Activated CD4-positive, alpha-beta memory T cell treated with anti-CD3 and anti-CD28 coated beads, Interleukin-2, amount 10 ng/mL, durations not matched to agents 7 days and 5 days (primary cell): ENCODE measurements around the gene VPS72. TPM values are rescaled to one million over a fixed set of nuclear protein-coding genes. Genes with fewer than 3 reads are reported as not detected.
A peak's percentile ranks its signal among the peaks of the same experiment; 100 is the strongest.

Experiments
- CTCF ChIA-PET: fragments of 350-600 bp; sonication (Branson Sonifier 250); formaldehyde crosslinking; loops from one replicate; lab custom pipeline; 2021; ENCODE audit warnings: antibody characterized with exemption, inconsistent platforms; lab: Charles Lee
- POLR2A ChIA-PET: fragments of 350-600 bp; sonication (Branson Sonifier 250); formaldehyde crosslinking; loops from one replicate; lab custom pipeline; 2021; ENCODE audit warnings: antibody characterized with exemption; lab: Charles Lee
- DNase-seq: peaks from one replicate; pipeline ENCODE4 v3.0.0-alpha.2; 2020
- H3K27ac Mint-ChIP-seq: one replicate; pipeline ENCODE4 v1.8.0; 2021; ENCODE audit warnings: mild to moderate bottlenecking, mixed read lengths
- H3K27me3 Mint-ChIP-seq: one replicate; pipeline ENCODE4 v1.8.0; 2021; ENCODE audit warnings: mixed read lengths
- H3K36me3 Mint-ChIP-seq: one replicate; pipeline ENCODE4 v1.8.0; 2021; ENCODE audit warnings: low read depth, mixed read lengths
- H3K4me1 Mint-ChIP-seq: one replicate; pipeline ENCODE4 v1.8.0; 2021; ENCODE audit warnings: mixed read lengths
- H3K4me3 Mint-ChIP-seq: one replicate; pipeline ENCODE4 v1.8.0; 2021; ENCODE audit warnings: mild to moderate bottlenecking, mixed read lengths
- H3K9me3 Mint-ChIP-seq: one replicate; pipeline ENCODE4 v1.8.0; 2021; ENCODE audit warnings: mixed read lengths
- total RNA-seq, 2 experiments: library from RNA; stranded (reverse); gene quantifications; one replicate each; pipeline ENCODE4 v1.2.3, GENCODE V29; 2021

VPS72 gene
- total RNA-seq, 2 experiments from 2014 or later = 76.1 to 78.8 TPM

DNA sequence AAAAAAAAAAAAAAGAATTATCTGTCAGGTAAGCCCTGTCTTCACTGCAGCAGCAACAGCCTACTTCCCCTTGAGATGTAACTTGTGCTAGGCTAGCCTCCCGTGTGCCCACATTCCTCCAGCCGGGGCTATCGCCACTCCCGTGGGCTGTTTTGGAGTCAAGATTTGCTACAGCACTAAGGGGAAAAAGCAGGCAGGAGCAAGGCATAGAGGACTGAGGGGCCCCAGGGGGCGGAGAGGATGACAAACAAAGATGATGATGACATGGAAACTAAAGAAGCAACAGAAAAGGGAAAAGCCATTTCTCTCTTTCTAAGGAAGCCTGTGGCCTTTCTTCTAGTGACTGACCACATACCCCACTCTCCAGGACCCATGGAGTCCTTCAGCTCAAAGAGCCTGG is 31.7 kb downstream of the VPS72 start:
- H3K4me3 Mint-ChIP-seq = peak overlapping the region; percentile 98
- no peak for DNase-seq
- H3K4me1 Mint-ChIP-seq = peaks cover 62% of the 10 kb centered on the region
- ChIA-PET POLR2A (interaction anchor here (0.8 to 5.1 kb wide), 8 partner anchors 8 to 123 kb away, joined by 3 to 65 read pairs (median 10); partner anchors contain the start of genes C1orf56, CDC42SE1, GABPB2 and LYSMD1), CTCF (interaction anchor here (3.3 to 9.4 kb wide), 4 partner anchors 10 to 133 kb away, joined by 18 to 267 read pairs (median 36); partner anchors contain the start of gene GABPB2)
- no peaks in the 10 kb centered on the region for H3K27me3 Mint-ChIP-seq
- H3K27ac Mint-ChIP-seq = peak overlapping the region; percentile 96
- H3K36me3 Mint-ChIP-seq = peaks cover 53% of the 10 kb centered on the region
- no peaks in the 10 kb centered on the region for H3K9me3 Mint-ChIP-seq

DNA sequence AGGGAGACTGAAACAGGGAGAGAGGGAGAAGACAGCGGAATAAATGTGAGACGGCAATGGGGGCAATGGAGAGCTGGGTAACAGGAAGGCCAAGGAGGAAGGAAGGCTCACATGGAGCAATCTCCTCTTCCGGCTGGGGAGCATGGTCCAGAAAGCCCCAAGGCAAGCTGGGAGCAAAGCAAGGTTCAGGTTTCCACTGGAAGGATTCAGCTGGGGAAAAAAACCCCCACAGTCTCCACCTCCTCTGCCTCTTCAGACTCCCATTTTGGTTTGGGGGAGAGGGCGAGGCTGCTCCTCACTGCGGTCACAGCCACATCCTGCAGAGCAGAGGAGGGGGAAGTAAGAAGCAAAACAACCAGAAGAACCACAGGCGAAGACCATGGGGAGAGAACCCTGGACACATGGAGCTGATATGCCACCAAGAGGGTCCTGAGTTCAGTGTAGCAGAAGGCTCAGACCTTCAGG is 32.9 kb downstream of the VPS72 start:
- Mint-ChIP-seq H3K36me3 (peaks cover 46% of the 10 kb centered on the region), H3K4me3 (peak overlapping the region; percentile 98), H3K27ac (peak overlapping the region; percentile 96), H3K27me3 (no peaks in the 10 kb centered on the region), H3K4me1 (peaks cover 56% of the 10 kb centered on the region), H3K9me3 (no peaks in the 10 kb centered on the region)
- ChIA-PET POLR2A (interaction anchor here (0.6 to 5.1 kb wide), 31 partner anchors 9 to 595 kb away, joined by 3 to 65 read pairs (median 5); partner anchors contain the start of genes C1orf56, CDC42SE1, ENSA and GABPB2), CTCF (interaction anchor here (0.5 to 9.4 kb wide), 31 partner anchors 8 to 183 kb away, joined by 3 to 267 read pairs (median 4); partner anchors contain the start of genes C1orf56, CDC42SE1, GABPB2 and LYSMD1)
- peak; percentile 83 for DNase-seq

DNA sequence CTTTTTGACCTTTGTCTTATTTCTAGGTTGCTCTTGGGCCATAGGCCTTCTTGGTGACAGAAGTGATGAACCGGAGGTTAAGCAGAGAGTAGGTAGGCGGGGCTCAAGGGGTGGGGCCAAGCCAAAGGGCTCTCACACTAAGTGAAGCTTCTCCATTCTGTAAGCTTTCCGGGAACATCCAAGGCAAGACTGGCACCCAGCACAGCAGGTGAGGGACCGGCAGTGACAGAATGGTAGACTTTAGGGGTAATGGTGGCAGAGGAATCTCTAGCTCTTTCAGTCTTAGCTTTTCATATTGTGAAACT is 33.5 kb downstream of the VPS72 start, which contains the start of gene TNFAIP8L2:
Gene TNFAIP8L2, plus strand, starts transcription at position 135 of the 305 bp plus-strand sequence. CDS start 2,049 bp downstream, outside the sequence.
- no peaks in the 10 kb centered on the region for H3K9me3 Mint-ChIP-seq
- ChIA-PET CTCF (interaction anchor here (0.5 to 9.4 kb wide), 29 partner anchors 8 to 184 kb away, joined by 3 to 267 read pairs (median 4); partner anchors contain the start of genes C1orf56, CDC42SE1, GABPB2 and LYSMD1), POLR2A (interaction anchor here (0.6 to 5.1 kb wide), 31 partner anchors 10 to 592 kb away, joined by 3 to 65 read pairs (median 5); partner anchors contain the start of genes CDC42SE1, ENSA, GABPB2 and LYSMD1)
- H3K27ac Mint-ChIP-seq = peak within 1 kb of the TSS; percentile 96
- peaks cover 40% of the 10 kb centered on the region for H3K36me3 Mint-ChIP-seq
- no peaks in the 10 kb centered on the region for H3K27me3 Mint-ChIP-seq
- peaks cover 50% of the 10 kb centered on the region for H3K4me1 Mint-ChIP-seq
- DNase-seq = peak; percentile 87
- H3K4me3 Mint-ChIP-seq = peak within 1 kb of the TSS; percentile 98

DNA sequence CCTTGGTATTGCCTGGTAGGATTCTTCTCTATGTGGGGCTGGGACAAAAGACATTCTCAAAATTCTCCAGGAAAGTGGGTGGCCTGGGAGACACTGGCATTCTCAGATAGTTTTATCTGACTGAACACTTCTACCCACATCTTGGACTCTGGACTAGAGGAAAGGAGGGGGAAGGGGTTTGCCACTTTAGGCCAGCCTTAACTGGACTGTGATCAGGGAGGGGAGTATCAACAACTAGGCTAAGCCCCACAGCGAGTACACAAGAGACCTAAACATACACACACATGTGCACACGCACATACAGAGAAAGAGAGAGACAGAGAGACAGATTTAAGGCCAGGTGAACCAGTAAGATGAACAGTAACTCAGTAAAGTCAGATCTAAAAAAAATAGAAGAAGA is 42.3 kb downstream of the VPS72 start:
- peaks cover 14% of the 10 kb centered on the region for H3K27me3 Mint-ChIP-seq
- peaks cover 11% of the 10 kb centered on the region for H3K4me1 Mint-ChIP-seq
- peak overlapping the region; percentile 93 for H3K4me3 Mint-ChIP-seq
- H3K27ac Mint-ChIP-seq = no peak overlapping the region
- DNase-seq = no peak
- H3K9me3 Mint-ChIP-seq = no peaks in the 10 kb centered on the region
- ChIA-PET CTCF (interaction anchor here (0.6 to 2.7 kb wide), 5 partner anchors 9 to 123 kb away, joined by 3 to 18 read pairs (median 7); partner anchors contain the start of gene TNFAIP8L2), POLR2A (interaction anchor here (1.1 to 6.4 kb wide), 3 partner anchors 9 to 78 kb away, joined by 3 to 22 read pairs (median 4); partner anchors contain the start of genes GABPB2 and TNFAIP8L2)
- no peaks in the 10 kb centered on the region for H3K36me3 Mint-ChIP-seq

DNA sequence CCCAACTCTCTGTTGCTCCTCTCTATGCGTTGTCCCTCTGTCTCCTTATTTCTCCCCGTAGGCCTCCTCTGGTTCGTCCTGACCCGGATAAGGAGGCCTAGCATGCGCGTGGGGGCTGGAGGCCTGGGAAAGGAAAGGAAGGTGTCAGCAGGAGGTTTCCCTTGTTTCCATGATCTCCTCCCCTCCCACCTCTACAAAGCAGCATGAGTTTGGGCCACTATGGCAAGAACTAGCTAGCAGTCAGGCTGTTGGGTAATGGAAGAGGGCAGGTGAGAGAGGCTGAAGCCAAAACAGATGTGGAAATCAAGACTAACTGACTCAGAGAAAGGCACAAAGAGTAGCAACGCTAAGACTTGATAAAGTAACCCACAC is 42.9 kb downstream of the VPS72 start:
- Mint-ChIP-seq H3K36me3 (no peaks in the 10 kb centered on the region), H3K4me3 (peak overlapping the region; percentile 93), H3K4me1 (peaks cover 11% of the 10 kb centered on the region), H3K27me3 (peaks cover 14% of the 10 kb centered on the region), H3K27ac (no peak overlapping the region), H3K9me3 (no peaks in the 10 kb centered on the region)
- CTCF ChIA-PET = interaction anchor here (0.9 to 2.7 kb wide), 3 partner anchors 10 to 123 kb away, joined by 6 to 18 read pairs (median 7); partner anchors contain the start of gene TNFAIP8L2
- POLR2A ChIA-PET = interaction anchor here (1.1 to 6.4 kb wide), 3 partner anchors 10 to 77 kb away, joined by 3 to 22 read pairs (median 4); partner anchors contain the start of genes GABPB2 and TNFAIP8L2
- DNase-seq = no peak

DNA sequence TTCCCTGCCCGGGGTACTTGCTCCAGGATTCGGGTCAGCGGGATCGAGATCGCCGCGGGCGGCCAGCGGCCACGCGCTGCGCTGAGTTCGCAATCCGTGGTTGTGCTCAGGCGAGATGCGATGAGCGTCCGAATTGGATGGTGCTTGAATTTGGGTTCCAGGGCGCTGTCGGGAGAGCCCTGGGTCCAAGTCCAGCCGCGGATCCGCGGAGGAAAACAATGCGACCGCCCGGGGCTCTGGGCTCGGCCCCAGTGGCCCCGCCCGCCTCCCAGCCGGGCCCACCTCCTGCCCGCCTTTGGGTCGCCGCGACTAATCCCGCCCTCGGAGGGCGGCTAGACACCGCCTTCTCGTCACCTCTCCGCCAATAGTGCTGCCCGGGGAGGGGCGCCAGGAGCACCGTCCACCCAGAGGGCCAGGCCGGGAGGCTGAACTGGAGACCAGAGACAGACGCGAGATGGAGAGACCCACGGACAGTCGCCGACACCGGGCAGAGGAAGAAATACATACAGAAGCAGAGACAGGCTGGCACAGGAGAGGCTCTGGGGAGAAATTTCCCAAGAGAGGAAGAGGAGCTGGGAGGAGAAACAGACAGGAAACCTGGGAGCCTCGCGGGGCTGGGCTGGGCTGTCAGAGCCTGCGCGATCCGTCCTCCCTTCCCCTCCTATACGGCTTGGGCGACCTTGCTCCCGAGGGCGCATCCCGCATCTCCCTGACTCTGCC is 43.4 kb downstream of the VPS72 start, which contains the start of gene SEMA6C:
Gene SEMA6C, minus strand, starts transcription at position 220 of the 720 bp plus-strand sequence. CDS start 4,010 bp downstream, outside the sequence.
- H3K4me1 Mint-ChIP-seq = peaks cover 11% of the 10 kb centered on the region
- DNase-seq = peak; percentile 89
- H3K36me3 Mint-ChIP-seq = no peaks in the 10 kb centered on the region
- ChIA-PET POLR2A (interaction anchor here (1.0 to 6.4 kb wide), 4 partner anchors 10 to 519 kb away, joined by 3 to 22 read pairs (median 4); partner anchors contain the start of genes GABPB2 and TNFAIP8L2), CTCF (interaction anchor here (0.9 to 2.7 kb wide), 3 partner anchors 10 to 122 kb away, joined by 6 to 18 read pairs (median 7); partner anchors contain the start of gene TNFAIP8L2)
- H3K27me3 Mint-ChIP-seq = peaks cover 14% of the 10 kb centered on the region
- H3K27ac Mint-ChIP-seq = no peak within 1 kb of the TSS
- no peaks in the 10 kb centered on the region for H3K9me3 Mint-ChIP-seq
- H3K4me3 Mint-ChIP-seq = peak within 1 kb of the TSS; percentile 93

DNA sequence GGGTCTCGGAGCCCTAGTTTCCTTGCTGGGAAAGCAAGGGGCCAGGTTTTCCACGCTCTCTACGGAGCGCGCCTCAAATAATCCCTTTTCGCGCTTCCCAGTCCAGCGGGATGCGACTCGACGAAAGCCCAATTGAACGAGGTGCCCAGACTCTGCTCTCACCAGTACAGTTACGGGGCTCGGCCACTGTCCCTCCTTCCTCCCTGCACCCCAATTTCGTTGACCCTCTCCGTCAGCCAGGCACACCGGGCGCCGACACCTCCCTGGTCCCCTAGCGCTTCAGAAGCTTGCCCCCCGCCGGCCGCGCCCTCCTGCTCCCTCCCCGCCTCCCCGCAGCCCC is 44.0 kb downstream of the VPS72 start:
- Mint-ChIP-seq H3K27me3 (peaks cover 14% of the 10 kb centered on the region), H3K4me1 (peaks cover 11% of the 10 kb centered on the region), H3K27ac (no peak overlapping the region), H3K9me3 (no peaks in the 10 kb centered on the region), H3K36me3 (no peaks in the 10 kb centered on the region), H3K4me3 (peak overlapping the region; percentile 93)
- no peak for DNase-seq
- POLR2A ChIA-PET = interaction anchor here (1.0 to 6.4 kb wide), 3 partner anchors 11 to 519 kb away, joined by 3 to 22 read pairs (median 3); partner anchors contain the start of gene TNFAIP8L2
- CTCF ChIA-PET = interaction anchor here (2.0 kb wide), 1 partner anchor 46 kb away, joined by 5 read pairs; no protein-coding TSS in a partner anchor

DNA sequence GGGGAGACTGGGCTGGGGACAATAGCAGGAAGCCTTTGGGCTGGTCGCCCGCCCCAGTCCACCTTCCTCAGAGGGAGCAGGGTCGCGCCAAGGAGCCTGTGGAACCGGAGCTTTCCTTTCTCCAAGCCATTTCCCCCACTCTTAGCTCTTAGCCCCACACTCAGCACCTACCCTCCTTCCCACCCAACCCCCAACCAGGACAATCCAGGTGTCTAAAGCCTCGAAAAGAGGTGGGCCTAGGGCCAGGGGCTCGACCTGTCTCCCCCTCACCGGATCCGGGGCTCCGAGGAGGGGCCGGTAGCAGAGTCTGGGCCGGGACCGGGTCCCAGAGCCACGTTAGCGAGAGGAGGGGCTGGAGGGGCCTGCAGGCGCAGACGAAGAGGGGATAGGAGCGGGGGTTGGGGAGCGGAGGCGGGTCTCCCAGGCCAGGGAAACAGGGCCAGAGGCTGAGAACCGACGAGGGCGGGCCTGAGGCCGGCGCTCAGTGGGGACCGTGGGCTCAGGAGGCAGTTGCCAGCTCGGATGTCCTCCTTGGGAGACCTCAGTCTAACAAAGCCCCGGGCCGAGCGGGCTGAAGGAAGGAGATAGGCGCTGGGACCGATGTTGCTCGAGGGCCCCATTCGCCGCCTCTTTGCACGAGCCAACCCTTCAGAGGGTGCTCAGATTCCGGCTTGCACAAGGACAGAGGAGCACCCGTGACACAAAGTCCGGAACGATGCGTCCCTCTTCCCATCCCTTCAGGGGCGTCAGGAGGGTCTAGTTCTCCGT is 44.5 kb downstream of the VPS72 start:
- ChIA-PET POLR2A (interaction anchor here (0.9 to 6.4 kb wide), 5 partner anchors 10 to 520 kb away, joined by 3 to 22 read pairs (median 3); partner anchors contain the start of gene TNFAIP8L2), CTCF (interaction anchor here (0.9 to 2.0 kb wide), 2 partner anchors 11 to 45 kb away, joined by 4 to 5 read pairs; partner anchors contain the start of gene TNFAIP8L2)
- no peak for DNase-seq

DNA sequence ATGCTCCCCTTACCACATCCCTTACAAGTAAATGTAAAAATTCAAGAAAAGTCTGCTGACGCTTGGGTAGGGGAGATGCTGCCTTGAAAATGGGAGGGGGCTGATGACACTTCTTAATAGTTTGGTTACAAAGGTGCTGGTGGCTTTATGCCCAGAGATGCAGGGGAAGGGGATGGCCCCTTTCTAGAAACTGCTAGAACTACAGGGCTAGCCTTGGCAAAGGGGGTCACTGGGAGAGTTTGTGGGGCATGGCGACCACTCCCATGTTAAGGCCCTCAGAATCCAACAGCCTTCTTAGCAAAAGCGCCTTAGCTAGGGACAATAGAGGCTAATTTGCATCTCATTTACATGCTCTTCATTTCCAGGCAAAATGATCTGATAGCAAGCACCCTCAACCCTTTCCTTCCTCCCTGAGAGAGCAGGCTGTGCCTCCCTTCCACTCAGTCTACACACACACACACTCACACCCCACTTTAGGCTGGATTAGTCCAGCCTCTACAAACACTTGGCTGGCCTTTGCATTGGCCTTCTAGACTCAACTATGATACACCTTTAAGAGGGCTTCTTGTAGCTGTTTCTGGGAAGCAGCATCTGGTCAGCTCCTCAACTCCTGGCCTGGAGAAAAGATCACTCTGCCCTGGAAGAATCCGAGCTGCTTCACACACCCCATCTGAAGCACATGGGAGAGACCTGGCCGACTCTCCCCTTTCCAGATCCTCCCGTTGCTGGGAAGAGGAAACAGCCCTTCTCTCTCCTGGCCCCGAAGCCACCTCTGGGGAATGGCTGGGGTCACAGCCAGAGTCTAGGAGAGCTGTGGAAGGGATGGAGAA is 45.3 kb downstream of the VPS72 start:
- ChIA-PET POLR2A (interaction anchor here (0.9 to 6.4 kb wide), 5 partner anchors 9 to 86 kb away, joined by 3 to 22 read pairs (median 3); partner anchors contain the start of genes TNFAIP8L2 and VPS72), CTCF (interaction anchor here (0.9 to 2.0 kb wide), 2 partner anchors 12 to 44 kb away, joined by 4 to 5 read pairs; partner anchors contain the start of gene TNFAIP8L2)
- Mint-ChIP-seq H3K4me3 (no peak overlapping the region), H3K36me3 (no peaks in the 10 kb centered on the region), H3K9me3 (no peaks in the 10 kb centered on the region), H3K27me3 (peaks cover 14% of the 10 kb centered on the region), H3K27ac (no peak overlapping the region), H3K4me1 (peaks cover 11% of the 10 kb centered on the region)
- no peak for DNase-seq

More for the DNA sequence above, 44.5 kb downstream of the VPS72 start:
- H3K36me3 Mint-ChIP-seq = no peaks in the 10 kb centered on the region
- no peak overlapping the region for H3K27ac Mint-ChIP-seq
- peaks cover 11% of the 10 kb centered on the region for H3K4me1 Mint-ChIP-seq
- H3K4me3 Mint-ChIP-seq = peak overlapping the region; percentile 93
- H3K9me3 Mint-ChIP-seq = no peaks in the 10 kb centered on the region
- H3K27me3 Mint-ChIP-seq = peaks cover 14% of the 10 kb centered on the region

DNA sequence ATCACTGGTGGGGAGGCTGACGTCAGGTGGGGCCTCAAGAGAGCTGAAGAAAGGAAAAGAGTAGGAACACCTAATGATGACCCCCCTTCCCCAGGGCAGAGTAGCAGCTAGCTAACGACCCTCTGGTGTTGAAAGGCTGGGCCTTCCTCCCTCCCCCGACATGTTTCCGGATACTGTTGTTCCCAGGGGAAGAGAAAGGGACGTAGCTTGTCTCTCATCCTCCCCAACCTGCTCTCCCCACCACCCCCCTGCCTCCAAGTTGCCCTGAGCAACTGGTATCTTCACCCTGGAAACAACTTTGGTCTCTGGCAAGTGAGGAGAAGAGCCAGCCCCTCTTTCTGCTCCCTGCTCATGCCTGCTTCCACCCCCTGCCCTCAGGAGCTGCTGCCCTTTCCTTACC is 46.0 kb downstream of the VPS72 start:
- peaks cover 11% of the 10 kb centered on the region for H3K4me1 Mint-ChIP-seq
- H3K27ac Mint-ChIP-seq = no peak overlapping the region
- H3K4me3 Mint-ChIP-seq = no peak overlapping the region
- peaks cover 14% of the 10 kb centered on the region for H3K27me3 Mint-ChIP-seq
- POLR2A ChIA-PET = interaction anchor here (1.2 to 6.4 kb wide), 3 partner anchors 9 to 45 kb away, joined by 3 to 22 read pairs (median 3); partner anchors contain the start of genes TNFAIP8L2 and VPS72
- CTCF ChIA-PET = interaction anchor here (2.0 kb wide), 1 partner anchor 44 kb away, joined by 5 read pairs; no protein-coding TSS in a partner anchor
- no peaks in the 10 kb centered on the region for H3K9me3 Mint-ChIP-seq
- no peaks in the 10 kb centered on the region for H3K36me3 Mint-ChIP-seq
- no peak for DNase-seq

DNA sequence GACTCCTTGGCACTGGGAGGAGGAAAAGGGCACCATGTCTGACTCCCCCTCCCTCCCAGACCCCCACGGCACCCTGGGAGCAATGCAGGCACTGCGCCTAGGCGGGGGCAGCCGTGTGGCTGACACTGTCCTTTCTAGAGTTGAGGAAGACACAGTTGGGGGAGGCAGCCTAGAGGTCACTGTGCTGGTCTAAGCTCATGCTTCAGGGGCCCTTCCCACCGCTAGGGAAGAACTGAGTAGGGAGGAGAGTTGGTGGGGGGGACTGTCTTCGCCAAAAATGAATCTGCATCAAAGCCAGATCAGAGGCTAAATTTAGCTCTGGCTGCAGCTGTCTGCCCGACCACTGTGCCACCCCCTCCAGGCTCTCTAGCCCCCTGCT is 47.0 kb downstream of the VPS72 start:
- ChIA-PET CTCF (interaction anchor here (1.3 kb wide), 1 partner anchor 13 kb away, joined by 4 read pairs; the partner anchor contains the start of gene TNFAIP8L2), POLR2A (interaction anchor here (0.9 to 6.4 kb wide), 3 partner anchors 14 to 46 kb away, joined by 3 to 22 read pairs (median 3); partner anchors contain the start of genes TNFAIP8L2 and VPS72)
- Mint-ChIP-seq H3K27me3 (peaks cover 14% of the 10 kb centered on the region), H3K36me3 (no peaks in the 10 kb centered on the region), H3K27ac (no peak overlapping the region), H3K9me3 (no peaks in the 10 kb centered on the region), H3K4me3 (no peak overlapping the region), H3K4me1 (peaks cover 11% of the 10 kb centered on the region)
- no peak for DNase-seq
